Stimulated activated CD4-positive, alpha-beta T cell treated with anti-CD3 and anti-CD28 coated beads, Interleukin-4, amount 100 ng/mL, for 4 hours (primary cell): ENCODE data around the gene DYNC1I1.

Experiments
- DNase-seq, 2 experiments: peaks; one replicate each; pipeline ENCODE4 v3.0.0-alpha.2; 2020

Gene DYNC1I1

DNA sequence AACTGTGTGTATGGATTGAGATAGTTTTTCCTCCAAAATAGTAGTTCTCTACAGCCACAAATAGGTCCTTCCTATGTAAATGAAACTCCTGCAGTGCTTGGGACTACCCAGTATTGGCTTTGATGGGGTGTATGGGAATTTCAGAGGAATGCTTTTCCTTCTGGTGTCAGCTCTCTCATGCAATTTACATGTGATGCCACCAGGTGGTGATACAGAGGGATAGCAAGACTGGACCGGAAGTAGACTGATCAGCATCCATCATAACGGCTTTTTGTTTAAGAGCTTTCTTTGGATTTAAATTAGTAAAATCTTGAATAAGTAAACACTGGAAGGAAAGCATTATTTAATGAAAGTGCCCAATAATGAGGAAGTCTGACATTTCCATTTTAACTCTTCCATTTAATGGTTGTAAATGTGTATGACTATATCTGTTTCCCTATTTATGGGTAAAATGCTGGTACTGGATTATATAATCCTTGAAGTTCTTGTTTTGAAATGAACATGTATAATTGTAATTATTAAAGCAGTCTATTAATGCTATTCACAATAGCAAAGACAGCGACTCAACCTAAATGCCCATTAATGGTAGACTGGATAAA lies 22.7 kb downstream of the DYNC1I1 start:
- DNase-seq, result no peak

DNA sequence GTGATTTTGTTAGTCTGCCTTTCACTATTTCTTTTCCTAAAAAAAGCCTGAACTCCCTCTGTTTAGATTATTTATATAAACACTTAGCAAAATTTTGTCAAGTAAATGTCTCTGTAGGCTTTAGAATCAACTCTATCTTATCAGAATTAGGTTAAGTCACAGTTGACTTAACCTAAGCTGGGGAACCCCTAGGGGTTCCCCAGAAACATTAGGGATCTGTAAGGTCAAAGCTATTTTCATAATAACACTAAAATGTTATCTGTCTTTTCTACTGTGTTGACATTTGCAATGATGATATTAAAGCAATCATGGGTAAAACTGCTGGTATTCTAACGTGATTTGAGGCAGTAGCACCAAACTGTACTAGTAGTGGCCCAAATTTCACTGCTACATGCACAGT lies 24.3 kb downstream of the DYNC1I1 start:
- no peak for DNase-seq

DNA sequence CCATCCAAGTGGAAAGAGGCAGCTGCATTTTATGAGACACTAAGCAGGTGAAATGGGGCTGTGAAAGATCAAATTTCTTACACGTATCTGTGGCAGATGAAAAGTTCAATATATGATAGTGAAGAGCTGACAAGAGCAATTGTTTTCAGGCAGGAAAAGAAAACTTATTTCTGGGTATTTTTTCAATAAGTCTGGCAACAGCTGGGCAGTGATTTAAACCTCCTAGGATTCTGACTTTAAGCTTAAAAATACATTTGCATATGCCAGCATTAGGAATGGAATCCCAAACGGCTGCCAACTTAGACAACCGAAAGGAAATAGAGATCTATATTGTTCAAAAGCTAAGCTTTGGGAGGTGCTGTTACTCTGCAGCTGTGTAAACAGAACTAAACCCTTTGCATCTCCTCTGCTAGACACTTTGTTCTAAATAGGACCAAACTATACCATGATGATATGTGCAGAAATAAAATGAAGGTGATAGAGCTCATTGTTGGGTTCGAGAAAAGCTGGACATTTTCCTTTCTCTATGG lies 26.1 kb downstream of the DYNC1I1 start:
- DNase-seq, result no peak

DNA sequence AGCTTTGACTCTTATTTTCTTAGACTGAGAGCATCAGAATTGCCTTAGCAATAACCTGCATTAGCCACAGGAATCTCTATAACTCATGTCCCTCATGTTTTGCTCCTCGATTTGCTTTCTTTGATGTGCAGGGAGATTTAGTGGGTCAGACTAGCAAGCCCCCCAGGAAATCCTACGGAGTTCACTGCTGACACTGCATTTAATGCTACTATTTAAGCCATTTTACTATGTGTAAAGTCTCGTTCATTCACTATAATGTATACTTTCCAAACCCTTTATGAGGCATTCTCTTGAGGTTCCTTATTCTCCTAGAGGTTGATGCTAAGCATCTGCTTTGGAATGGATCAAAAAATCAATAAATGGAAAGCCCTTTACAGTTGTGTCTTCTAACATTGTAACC lies 28.4 kb downstream of the DYNC1I1 start:
- no peak for DNase-seq

DNA sequence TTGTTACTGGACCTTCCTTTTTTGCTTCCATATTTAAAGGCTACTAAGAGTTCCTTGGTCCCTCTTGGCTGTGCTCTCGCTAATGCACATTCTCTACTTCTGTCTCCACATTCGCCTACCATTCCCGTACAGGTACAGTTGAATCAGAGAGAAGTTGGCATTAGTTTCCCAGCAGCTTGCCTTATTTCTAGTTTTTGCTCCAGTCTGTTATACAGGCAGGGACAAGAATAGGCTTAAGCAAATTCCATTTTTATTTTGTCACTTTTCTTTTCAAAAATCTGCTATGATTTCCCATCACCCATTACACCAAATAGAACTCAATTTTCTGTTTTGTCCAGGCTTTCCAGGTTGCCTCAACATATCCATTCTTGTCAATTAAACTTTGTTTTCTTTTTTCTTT lies 29.9 kb downstream of the DYNC1I1 start:
- DNase-seq, result no peak

DNA sequence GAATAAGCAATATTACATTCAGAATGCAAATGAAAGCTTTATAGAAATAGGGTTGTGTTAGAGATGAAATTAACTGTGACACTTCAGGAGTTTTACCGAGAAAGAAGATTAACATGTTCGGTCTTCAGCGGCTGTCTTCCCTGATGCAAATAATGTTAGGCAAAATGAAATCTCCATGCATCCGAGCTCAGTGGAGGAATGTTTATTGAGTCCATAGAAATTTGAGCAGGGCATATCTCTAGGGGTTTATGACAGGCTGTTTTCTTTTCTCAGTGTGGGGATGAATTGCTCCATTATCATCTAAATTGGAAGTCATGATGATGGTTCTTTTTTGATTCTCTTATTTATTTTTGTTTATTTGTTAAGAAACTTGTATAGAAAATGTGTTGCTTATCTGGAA lies 31.7 kb downstream of the DYNC1I1 start:
- no peak for DNase-seq

DNA sequence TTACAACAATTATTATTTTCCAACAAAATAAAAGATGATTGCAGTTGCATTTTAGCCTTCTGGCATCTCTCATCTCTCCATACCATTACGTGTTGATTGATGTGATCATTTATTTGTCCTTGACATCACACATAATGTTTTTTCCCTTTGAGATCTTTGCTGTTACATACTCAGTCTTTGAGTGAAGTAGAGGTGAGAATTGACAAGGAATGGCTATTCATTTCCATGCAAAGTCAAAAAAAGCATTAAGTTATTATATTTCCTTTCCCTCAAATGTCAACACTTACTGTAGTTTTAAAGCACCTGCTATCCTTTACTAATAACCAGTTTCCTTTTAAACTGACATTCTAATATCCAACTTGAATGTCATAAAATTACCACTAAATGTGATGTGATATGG lies 33.6 kb downstream of the DYNC1I1 start:
- no peak for DNase-seq

DNA sequence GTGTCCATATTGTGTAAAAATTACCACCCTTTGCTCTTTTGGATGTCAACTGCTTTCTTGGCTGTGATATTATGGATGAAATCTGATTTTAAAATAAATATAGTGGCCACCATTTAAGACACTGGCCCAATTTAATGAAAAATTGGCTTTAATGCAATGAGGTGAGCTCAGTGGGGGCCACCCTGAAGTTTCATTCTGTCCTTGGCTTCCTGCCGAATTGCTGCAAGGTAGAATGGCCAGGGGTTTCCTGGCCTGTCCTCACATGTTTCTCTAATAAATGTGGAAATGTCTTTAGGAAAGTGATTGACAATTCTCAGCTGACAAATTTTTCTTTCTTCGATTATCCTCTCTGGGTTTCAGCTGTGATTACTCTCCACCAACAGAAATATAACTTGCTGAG lies 36.0 kb downstream of the DYNC1I1 start:
- DNase-seq, result no peak

DNA sequence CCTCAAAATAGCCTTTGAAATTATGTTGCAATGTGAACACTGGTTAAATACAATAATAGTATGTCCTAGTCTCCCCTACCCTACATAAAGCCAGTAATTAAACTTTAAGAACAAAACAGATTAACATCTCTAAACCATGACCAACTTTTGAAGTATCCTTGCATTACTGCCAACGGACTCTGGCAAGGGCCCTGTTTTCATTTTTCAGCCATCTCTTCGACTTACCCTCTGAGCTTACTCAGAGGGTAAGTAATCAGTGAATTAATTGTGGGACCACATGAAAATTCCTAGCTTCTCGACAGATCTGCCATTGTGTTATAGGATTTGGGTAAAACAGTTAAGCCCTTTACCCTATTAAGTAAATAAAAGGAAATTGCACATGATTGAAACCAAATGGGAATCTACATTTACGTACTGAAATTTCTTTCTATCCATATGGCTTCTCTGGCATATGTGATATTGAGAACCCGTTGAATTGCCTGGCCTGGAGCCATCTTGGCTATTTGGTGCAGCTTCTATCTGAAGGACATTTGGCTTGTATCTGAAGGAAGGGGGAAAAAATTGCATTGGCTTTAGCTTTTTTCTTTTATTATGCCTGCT lies 39.6 kb downstream of the DYNC1I1 start:
- no peak for DNase-seq

DNA sequence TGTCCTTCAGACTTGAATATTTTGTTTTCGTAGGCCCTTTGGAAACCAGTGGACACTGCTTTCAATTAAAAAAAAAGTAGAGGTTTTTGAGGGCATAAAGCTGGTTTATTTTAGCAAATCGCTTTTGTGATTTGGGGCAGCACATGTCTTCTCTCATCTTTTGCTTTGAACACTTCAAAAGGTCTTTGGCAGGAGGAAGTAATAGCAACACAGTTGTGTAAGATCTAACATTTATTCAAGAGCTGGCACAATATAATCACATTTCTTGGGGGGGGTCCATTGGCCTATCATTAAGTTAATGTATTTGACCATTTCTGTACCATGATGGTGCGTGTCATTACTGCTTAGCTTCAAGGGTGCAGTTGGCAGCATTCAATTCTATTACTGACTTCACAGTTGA lies 42.4 kb downstream of the DYNC1I1 start:
- no peak for DNase-seq

DNA sequence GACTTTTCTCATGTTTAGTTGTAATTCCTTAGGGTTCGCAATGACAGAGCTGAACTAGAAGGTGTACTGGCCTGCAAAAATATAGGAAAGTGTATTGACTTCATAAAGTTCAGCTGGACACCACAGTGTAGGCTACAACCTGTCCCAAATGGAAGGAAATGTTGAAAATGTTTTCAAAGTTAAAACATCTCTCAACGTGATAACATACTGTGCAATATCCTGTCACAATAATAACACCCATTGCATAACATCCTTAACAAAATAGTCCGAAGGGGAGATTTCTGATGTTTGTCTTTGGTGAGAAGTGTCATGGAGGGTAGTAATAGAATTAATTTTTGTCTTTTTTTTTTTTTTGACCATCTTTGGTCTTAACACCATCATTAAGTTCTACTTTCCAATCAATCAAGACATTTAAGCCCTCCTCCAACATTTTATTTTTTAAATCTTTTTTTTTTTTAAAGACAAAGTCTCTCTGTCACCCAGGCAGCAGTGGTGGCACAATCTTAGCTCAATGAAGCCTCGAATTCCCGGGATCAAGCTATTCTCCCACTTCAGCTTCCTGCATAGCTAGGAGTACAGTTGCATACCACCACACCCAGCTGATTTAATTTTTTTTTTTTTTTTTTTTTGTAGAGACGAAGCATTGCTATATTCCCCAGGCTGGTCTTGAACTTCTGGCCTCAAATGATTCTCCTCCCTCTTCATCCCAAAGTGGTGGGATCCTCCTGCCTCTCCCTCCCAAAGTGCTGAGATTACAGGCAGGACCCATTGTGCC lies 45.7 kb downstream of the DYNC1I1 start:
- DNase-seq, result no peak

DNA sequence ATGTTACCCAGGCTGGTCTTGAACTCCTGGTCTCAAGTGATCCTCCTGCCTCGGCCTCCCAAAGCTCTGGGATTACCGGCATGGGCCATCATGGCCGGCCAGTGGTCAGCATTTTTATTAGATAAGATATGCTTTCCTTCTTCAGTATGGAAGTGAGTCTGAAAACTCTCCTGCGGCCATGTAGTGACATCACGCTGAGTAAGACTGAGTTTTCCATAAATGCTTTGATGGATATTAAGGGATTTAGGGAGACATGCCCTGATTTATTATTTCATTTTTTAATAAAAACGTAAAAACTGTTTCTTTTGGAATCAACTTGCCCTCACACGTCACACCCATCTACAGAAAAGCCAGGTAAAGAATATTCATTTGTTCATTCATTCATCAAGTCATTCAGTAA lies 48.4 kb downstream of the DYNC1I1 start:
- DNase-seq, result no peak

DNA sequence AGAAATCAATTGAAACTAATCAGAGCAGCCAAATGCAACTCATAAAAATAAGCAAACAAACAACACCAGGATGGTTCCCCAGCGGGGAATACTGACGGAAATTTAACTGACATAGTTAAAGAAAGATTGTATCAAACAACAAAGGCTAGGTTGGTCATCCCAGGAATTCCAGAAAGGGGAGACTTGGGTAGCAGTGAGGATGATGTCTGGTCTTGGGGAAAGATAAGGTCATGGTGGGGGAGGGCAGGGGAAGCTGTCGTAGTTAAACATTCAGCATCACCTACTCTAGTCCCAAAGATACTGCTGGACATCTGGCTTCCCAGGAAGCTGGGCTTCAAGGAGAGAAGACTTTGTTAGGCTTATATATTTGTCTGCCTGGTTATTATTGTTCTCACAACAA lies 50.4 kb downstream of the DYNC1I1 start:
- no peak for DNase-seq

DNA sequence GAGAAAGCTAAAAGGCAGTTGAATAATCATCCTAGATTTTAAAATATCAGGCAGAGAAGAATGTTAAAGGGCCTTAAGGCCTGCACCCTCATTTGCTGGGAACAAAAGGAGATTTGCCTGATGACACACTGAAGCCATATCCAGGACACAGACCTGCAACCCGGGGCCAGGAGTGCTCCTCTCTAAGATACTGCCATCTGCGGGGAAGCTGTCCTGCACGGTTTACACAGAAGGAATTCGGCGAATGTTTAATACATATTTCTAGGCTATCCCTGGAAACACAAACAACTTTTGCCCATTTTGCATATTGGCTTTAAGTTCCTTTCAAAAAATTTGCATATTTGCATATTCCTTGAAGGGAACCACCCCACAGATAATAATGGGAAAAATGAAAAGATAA lies 52.3 kb downstream of the DYNC1I1 start:
- DNase-seq, result no peak

DNA sequence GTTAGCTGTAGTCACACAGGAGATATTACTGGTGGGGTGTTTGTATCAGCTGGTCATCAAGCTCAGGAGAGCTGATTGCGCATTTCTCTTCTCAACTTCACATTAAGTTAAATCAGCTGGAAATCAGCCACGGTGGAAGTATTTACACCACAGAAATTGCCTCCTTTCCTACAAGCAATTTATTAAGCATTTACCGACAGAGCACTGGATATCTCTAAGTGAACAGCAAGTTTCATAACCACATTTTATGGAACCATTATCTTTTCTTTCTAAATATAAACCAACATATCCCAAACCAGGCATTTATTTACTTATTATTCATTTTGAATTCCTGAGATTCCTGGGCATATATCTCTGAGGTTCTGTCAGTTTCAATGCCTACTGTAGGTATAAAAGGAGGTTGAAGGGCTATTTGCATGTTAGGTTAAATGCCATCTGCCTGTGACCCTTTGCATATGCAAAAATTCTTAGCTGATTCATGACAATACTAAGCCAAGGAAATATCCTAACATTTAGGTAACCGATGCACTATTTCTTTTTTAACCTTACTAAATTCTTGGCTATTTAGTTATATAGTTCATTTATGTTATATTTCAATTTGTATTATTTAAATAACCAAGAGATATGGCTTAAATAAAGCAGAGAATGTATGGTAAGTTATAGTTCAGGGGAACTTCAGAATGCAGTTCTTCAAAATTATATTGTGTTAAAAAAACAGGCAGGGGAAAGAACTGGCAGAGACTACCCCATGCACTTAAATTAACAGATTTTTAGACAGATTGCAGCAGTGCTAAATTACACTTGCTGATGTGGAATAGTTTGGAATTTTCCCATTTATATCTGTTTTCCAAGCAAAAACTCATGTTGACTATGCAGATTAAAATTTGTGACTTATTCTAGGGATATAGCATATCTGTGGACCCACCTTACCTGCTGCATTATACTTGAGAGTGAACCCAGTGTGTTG lies 56.8 kb downstream of the DYNC1I1 start:
- no peak for DNase-seq

DNA sequence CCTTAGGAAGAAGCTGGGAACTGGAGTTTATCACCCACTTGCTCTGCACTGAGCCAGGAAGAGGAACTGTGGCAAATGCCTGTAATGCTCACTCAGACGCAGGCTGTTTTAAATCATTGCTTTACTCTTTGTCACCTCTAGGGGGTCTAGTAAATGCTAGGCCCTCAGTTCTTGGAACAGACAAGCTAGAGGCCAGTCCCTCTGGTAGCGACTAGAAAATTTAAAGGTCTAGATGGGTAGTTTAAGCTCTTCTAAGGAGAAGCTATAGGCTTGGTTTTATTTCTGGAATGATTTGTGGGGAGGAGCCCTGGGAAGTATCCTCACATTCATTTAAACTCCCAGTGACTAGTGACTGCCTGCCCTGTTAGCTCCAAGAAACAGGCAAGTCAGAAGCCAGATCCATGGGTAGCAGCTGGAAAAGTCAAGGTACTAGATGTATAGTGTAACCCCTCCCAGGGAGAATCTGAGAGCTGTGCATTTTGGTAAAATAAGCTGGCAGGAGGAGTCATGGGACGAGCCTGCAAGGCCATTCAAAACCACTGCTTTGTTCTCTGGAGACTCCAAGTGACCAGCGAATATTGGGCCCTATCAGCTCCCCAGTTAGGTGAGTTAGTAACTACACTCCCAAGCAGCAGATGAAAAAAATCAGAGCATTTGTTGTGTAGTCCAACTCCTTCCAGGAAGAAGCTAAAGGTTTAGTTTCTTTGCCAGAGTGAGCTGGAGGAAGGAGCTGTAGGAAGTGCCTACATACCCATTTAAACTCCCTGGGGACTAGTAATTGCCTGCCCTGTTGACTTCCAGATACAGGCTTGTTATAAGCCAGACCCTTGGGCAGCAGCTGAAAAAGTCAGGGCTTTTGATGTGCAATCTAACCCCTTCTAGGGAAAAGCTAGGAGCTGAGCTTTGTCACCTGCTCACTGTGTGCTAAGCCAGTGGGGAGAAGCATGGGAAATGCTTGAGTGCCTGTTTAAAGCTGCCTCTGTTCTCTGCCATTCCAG lies 68.9 kb downstream of the DYNC1I1 start:
- DNase-seq, result no peak

DNA sequence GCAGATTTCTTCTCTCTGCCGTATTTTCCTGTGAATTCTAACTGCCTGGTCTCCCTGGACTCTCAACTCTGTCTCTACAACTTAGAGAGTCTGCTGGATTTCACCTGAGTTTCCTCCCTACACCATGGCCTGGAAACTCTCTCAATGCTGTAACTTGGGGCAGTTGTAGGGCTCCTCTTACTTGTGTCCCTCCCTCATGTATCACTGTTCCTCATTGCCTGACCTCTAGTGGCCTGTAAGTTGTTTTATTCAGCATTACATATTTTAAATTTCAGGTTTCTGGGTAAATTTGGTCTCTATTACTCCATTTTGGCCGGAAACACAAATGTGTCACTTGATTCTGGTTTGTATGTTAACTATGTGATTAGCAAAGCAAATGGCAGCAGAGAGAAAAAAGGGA lies 70.9 kb downstream of the DYNC1I1 start:
- no peak for DNase-seq

DNA sequence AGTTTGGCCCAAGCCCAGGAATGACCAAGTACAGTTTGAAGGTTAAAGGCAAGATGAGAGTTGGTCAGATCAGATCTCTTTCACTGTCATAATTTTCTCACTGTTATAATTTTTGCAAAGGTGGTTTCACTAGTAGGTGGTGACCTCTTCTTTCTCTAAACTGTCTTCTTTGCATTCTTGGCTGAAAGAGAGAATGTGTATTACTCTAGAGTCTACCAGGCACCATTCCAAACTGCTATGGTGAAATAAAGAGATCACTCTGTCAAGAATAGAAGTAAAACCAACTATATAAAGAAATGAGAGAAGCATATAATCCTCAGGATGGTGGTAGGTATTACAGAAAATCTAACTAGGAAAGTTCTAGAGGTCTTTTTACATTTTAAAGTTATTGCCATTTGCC lies 72.7 kb downstream of the DYNC1I1 start:
- DNase-seq, result no peak

DNA sequence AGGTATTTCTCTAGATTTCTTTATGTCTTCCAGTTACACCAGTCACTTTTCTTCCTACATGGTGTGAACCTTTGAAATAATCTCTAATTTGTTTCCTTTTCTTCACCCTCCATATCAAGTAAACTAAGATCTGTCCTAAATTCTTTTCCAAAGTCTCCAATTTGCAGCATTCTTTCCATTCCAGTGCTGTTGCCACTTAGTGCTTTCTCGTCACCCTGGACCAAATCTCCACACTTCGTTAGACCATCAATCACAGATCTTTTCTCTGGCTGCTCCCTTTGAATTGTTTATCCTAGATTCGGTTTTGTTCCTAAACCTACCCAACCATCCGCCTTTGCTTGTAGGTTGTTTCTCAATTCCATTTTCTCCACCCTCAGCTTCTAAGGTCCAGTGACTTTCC lies 74.7 kb downstream of the DYNC1I1 start:
- DNase-seq, result no peak

DNA sequence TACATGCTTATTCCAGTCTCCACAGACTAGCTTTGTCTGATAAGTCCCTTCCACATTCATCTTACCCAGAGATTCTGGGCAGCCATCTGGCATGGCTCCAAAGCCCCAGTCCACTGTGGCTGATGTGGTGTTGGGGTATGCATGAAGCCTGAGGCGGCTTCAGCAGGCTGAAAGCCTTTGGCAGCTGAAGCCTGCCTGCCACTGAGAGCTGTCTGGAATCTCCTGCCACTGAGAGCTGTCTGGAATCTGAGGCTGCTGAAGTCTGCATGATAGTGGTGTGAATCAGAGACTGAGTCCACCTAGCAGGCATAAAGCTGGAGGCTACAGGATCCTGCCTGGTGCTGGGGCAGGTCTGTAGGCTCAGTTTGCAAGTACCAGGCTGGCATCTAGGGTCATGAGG lies 87.1 kb downstream of the DYNC1I1 start:
- no peak for DNase-seq

DNA sequence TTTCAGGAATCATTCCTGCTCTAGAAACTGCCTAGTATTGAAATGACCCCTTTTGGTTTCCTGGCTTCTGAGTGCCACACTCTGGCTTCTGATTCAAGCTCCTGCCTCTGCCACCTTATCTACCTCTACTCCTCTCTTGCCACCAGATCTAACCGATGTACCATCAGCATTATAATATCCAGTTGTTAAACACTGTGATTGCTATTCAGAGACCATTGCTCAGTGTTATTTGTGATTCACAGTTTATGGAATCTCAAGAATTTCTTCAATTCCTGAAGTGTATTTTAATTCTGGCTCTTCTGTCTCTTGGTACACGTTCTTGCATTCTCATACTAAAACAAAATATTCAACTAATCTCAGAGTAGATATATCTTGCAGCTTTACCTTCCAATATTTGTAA lies 88.7 kb downstream of the DYNC1I1 start:
- DNase-seq, result no peak

DNA sequence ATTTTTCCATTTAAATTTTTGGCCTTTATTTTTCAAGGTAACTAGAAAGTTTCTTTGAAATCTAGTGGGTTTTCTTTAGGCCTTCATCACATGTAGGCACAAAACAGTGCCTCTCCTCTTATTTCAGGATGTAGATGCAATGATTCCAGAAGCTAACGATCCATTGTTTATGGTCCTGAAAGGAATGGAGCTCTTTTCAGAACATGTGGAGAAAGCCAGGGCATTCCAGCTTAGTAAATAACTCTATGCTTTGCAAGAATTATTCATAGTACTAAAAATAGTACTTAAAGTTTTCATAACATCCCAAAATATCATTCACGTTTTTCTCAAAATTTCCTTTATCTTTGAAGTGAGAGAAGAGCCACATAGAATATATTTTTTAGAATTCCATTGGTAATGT lies 91.3 kb downstream of the DYNC1I1 start:
- no peak for DNase-seq
